Measurements from ENCODE around the gene ARHGEF16.

The ARHGEF16 gene

GRCh38 chr1:3453891-3454810 lies at the start of gene ARHGEF16:
Gene ARHGEF16, plus strand, starts transcription at chr1:3454665. Its CDS starts 8,420 bp downstream, at chr1:3463085.
- H3K27ac ChIP-seq: no peak within 1 kb of the TSS
- no peak within 1 kb of the TSS for H3K9ac ChIP-seq
- no peak within 1 kb of the TSS for H3K4me2 ChIP-seq
- no peak within 1 kb of the TSS for H3K4me3 ChIP-seq (IDR thresholded peaks at IDR 0.05; ENCODE audit: insufficient read depth, low read depth, low read length)
- no peak within 1 kb of the TSS for H2AFZ ChIP-seq (ENCODE audit: low read depth)
- H3K79me2 ChIP-seq (ENCODE audit: insufficient read depth, low read depth): no peaks in the 10 kb centered on the region
- no peaks in the 10 kb centered on the region for H3K4me1 ChIP-seq (ENCODE audit: low read depth, poor library complexity, severe bottlenecking)
- peaks cover 53% of the 10 kb centered on the region for H3K27me3 ChIP-seq (ENCODE audit: insufficient read depth, low read depth)
- no peaks in the 10 kb centered on the region for H3K36me3 ChIP-seq (ENCODE audit: insufficient read depth)
- TF ChIP-seq CTCF (conservative IDR thresholded peaks at IDR 0.05; ENCODE audit: low read depth, low read length): no peak
- no peaks in the 10 kb centered on the region for H4K20me1 ChIP-seq (ENCODE audit: insufficient read depth)

- Histone ChIP-seq H3K27me3 (ENCODE audit: insufficient read depth, low read depth) (peaks cover 67% of the 10 kb centered on the region), H4K20me1 (ENCODE audit: insufficient read depth) (no peaks in the 10 kb centered on the region), H3K4me1 (ENCODE audit: low read depth, poor library complexity, severe bottlenecking) (no peaks in the 10 kb centered on the region), H3K79me2 (ENCODE audit: insufficient read depth, low read depth) (no peaks in the 10 kb centered on the region), H2AFZ (ENCODE audit: low read depth) (no peak overlapping the region), H3K4me3 (IDR thresholded peaks at IDR 0.05; ENCODE audit: insufficient read depth, low read depth, low read length) (no peak overlapping the region), H3K4me2 (no peak overlapping the region), H3K36me3 (ENCODE audit: insufficient read depth) (no peaks in the 10 kb centered on the region), H3K9ac (no peak overlapping the region), H3K27ac (no peak overlapping the region)
- no peak for TF ChIP-seq CTCF (conservative IDR thresholded peaks at IDR 0.05; ENCODE audit: low read depth, low read length)
These were observed 49.7 kb upstream of the ARHGEF16 start for GRCh38 chr1:3404801-3405200.

GRCh38 chr1:3405491-3405890 lies 49.0 kb upstream of the ARHGEF16 start:
- H3K9ac ChIP-seq: no peak overlapping the region
- no peak overlapping the region for H2AFZ ChIP-seq (ENCODE audit: low read depth)
- no peaks in the 10 kb centered on the region for H4K20me1 ChIP-seq (ENCODE audit: insufficient read depth)
- H3K27me3 ChIP-seq (ENCODE audit: insufficient read depth, low read depth): peaks cover 61% of the 10 kb centered on the region
- H3K36me3 ChIP-seq (ENCODE audit: insufficient read depth): no peaks in the 10 kb centered on the region
- H3K79me2 ChIP-seq (ENCODE audit: insufficient read depth, low read depth): no peaks in the 10 kb centered on the region
- H3K27ac ChIP-seq: no peak overlapping the region
- no peaks in the 10 kb centered on the region for H3K4me1 ChIP-seq (ENCODE audit: low read depth, poor library complexity, severe bottlenecking)
- H3K4me2 ChIP-seq: no peak overlapping the region
- TF ChIP-seq CTCF (conservative IDR thresholded peaks at IDR 0.05; ENCODE audit: low read depth, low read length): no peak
- no peak overlapping the region for H3K4me3 ChIP-seq (IDR thresholded peaks at IDR 0.05; ENCODE audit: insufficient read depth, low read depth, low read length)

- no peak overlapping the region for H3K4me3 ChIP-seq (IDR thresholded peaks at IDR 0.05; ENCODE audit: insufficient read depth, low read depth, low read length)
- H3K9ac ChIP-seq: no peak overlapping the region
- no peak overlapping the region for H3K27ac ChIP-seq
- no peaks in the 10 kb centered on the region for H3K4me1 ChIP-seq (ENCODE audit: low read depth, poor library complexity, severe bottlenecking)
- H3K4me2 ChIP-seq: no peak overlapping the region
- peaks cover 63% of the 10 kb centered on the region for H3K27me3 ChIP-seq (ENCODE audit: insufficient read depth, low read depth)
- no peak for TF ChIP-seq CTCF (conservative IDR thresholded peaks at IDR 0.05; ENCODE audit: low read depth, low read length)
- H4K20me1 ChIP-seq (ENCODE audit: insufficient read depth): no peaks in the 10 kb centered on the region
- H3K79me2 ChIP-seq (ENCODE audit: insufficient read depth, low read depth): no peaks in the 10 kb centered on the region
- H2AFZ ChIP-seq (ENCODE audit: low read depth): no peak overlapping the region
- no peaks in the 10 kb centered on the region for H3K36me3 ChIP-seq (ENCODE audit: insufficient read depth)
These were observed 48.2 kb upstream of the ARHGEF16 start for GRCh38 chr1:3405974-3406867.
